Right forelimb (tissue), 1 donor: ENCODE measurements around the gene TPSAB1.
"Not testable (repeated sequence)": the region's sequence is repeated elsewhere in the genome, so short reads cannot be mapped to it uniquely, and the experiment has no call there.

Experiments
- DNase-seq: peaks from one replicate; pipeline ENCODE4 v3.0.0-alpha.2; 2018

The TPSAB1 gene

DNA sequence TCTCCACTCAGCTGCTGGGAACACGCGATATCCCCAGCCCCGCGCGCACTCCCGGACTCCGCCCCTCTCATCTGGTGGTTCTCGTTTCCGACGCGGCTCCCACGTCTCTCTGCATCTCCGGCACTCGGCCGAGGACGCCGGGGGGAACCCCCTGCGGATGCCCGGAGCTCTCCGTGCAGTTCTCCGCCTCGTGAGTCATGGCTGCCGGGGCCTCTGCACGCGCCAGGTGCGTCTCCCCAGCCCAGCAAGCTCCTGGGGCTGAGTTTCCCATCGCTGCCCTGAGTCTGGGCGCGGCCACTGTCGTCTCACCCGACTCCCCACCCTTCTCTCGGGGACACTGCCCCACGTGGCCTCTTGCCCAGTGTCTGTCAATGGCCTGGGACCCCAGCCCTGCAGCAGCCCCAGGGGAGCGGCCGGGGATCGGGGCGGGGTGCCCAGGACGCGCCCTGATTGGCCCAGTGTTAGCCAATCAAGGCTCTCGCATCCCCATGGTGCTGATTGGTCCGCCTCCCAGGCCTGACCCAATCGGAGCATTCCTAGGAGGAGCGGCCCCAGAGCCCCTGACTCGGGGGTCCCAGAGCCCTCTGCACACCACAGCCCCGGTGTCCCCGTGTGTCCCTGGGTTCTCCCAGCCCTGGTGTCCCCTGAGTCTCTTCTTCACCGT, 13.3 kb downstream of the TPSAB1 start:
- DNase-seq, result not testable (repeated sequence)

- DNase-seq, result not testable (repeated sequence)
These were observed 14.3 kb downstream of the TPSAB1 start for GRCh38 chr16:1254821-1255220.

DNA sequence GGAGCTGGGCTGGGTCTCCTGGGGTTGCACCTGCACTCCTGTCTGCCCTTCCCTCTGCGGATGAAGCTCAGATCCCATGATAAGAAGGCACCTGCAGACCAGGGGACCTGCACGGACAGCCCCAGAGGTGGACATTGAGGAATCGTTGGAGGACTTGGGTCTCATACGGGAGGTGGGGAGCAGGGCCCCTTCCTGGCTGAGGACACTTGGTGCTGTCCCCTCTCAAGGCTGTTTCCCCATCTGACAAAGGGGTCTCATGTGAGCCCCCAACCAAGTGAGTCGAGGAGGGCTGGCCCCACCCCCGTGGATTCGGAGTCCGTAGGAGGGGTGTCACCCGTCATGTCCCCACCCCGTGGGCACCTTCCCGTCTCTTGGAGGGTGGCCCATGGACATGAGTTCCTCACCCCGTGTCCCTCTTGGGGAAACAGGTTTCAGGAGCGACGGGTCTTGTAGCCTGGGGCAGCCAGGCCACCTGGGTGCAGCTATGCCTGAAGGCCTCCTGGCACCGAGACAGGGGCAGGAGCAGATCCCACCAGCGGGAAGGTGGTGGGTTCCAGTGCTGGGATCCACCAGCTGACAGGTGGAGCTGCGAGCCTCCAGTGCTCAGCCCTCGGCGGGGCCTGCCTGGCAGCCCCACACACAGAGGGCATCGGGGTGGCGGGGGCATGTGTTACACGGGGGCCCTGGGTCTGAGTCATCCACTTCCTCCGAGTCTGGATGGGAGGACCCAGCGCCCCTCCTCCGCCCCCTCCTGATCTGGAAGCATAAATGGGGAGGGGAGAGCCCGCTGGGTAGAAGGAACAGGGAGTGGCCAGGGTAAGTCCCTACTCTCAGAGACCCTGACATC, 15.0 kb downstream of the TPSAB1 start, which contains the start of gene TPSD1:
TSS of gene TPSD1 (plus strand) at position 794 of the 847 bp plus-strand sequence. CDS start 212 bp downstream, outside the sequence.
- DNase-seq, result not testable (repeated sequence)

DNA sequence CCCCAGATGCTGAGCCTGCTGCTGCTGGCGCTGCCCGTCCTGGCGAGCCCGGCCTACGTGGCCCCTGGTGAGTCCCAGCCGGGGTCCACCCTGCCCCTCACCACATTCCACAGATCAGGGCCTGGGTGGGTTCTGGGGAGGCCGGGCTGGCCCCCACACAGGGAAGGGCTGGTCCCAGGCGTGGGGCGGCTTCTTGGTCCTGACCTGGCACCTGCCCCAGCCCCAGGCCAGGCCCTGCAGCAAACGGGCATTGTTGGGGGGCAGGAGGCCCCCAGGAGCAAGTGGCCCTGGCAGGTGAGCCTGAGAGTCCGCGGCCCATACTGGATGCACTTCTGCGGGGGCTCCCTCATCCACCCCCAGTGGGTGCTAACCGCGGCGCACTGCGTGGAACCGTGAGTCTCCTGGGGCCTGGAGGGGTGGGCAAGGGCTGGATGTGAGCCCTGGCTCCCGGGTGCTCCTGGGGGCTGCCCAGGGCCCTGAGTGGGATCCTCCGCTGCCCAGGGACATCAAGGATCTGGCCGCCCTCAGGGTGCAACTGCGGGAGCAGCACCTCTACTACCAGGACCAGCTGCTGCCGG, 15.9 kb downstream of the TPSAB1 start:
- DNase-seq, result not testable (repeated sequence)

- no peak for DNase-seq
These were observed 16.4 kb downstream of the TPSAB1 start for GRCh38 chr16:1256874-1257322.

DNA sequence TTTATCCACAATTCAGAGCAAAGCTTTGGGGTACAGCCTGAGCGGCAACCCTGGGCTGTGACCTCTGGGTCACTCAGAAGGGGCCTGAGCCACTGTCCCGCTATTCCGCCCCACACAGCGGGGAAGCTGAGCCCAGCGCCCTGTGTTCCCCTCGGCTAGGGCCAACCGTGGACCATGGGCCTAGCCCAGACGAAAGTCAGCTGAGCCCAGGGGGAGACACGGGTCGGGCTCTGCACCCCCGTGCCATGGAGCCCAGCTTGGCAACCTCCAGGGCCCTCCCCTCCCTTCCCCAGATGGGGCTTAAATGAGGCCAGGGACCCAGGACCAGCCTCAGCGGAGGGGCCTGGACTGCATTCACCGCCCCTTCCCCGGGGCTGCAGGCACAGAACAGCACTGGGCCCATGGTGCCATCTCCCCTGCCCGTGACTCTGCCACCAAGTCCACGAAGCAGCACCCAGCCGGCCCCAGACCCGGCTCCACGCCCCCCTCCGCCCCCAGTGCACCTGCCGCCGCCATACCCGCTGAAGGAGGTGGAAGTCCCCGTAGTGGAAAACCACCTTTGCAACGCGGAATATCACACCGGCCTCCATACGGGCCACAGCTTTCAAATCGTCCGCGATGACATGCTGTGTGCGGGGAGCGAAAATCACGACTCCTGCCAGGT, 17.2 kb downstream of the TPSAB1 start:
- DNase-seq, result no peak

GRCh38 chr16:1258225-1258600, 17.7 kb downstream of the TPSAB1 start:
- DNase-seq, result no peak

GRCh38 chr16:1258906-1259759, 18.6 kb downstream of the TPSAB1 start:
- DNase-seq, result no peak

DNA sequence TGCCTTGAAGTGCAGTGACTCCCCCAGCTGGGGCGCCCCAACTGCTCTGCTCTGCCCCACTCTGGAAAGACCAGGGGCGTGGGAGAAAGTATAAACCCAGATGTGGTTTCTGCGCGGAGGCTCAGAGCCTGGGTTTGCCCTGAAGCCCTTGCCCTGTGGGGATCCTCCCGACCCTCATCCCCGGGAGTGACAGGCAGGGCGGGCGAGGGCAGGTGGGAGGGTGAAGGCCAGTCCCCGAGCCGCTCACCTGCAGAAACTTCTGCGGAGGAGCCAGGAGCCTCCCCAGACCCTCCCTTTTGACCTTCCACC, 19.2 kb downstream of the TPSAB1 start:
- DNase-seq, result no peak

DNA sequence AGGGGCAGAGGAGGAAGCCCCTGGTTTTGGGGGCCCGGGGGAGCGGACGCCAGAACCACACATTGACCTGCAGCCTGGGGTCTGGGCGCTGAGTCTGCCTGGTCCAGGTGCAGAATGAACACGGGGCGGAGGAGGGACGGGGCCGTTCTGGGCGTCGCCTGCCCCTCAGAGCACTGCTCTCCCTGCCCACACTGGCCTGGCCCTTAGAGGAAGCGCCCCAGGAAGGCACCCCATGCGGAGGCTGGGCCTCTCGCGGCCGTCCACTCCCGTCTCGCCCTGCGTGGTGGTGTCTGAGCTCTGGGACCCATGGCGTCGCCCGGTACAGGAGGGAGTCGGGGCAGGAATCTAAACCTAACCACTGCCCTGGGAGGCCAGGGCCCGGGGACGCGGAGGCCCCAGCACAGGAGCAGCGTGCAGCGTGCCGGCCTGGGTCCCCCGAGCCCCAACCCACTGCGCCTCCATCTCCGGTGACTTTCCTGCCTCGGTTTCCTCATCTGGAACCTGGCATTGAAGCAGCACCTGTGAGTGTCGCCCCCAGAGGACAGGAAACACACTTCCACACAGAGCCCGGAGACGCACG, 19.7 kb downstream of the TPSAB1 start:
- DNase-seq, result no peak

DNA sequence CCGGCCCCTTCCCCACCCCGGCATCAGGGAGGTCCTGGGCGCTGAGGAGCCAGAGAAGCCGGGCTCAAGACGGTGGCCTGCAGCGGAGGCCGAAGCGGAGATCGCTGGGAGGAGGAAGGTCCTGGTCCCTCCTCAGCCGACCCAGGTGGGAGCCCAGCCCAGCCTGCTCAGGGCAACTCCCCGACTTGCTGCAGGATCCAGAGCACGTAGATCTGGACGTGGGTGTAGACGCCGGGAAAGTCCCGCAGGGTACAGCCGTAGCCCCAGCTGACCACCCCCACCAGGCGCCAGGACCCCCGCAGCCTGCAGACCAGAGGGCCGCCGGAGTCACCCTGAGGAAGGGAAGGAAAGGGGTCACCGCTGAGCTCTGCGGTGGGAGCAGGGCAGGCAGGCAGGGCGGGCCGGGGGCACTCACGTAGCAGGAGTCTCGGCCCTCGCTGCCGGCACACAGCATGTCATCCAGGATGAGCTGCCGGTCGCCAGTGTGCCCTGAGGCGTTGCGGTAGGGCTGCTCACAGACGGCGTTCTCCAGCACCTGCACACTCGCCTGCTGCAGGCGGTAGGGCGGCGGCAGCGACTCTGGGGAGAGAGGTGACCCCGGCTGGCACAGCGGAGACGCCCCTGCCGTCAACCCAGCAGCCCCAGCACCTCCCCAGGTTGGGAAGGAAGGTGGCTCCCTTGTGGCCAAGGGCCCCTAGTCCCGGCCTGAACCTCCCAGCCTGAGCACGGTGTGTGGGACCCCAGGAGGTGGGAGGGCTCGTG, 20.8 kb downstream of the TPSAB1 start:
- no peak for DNase-seq

DNA sequence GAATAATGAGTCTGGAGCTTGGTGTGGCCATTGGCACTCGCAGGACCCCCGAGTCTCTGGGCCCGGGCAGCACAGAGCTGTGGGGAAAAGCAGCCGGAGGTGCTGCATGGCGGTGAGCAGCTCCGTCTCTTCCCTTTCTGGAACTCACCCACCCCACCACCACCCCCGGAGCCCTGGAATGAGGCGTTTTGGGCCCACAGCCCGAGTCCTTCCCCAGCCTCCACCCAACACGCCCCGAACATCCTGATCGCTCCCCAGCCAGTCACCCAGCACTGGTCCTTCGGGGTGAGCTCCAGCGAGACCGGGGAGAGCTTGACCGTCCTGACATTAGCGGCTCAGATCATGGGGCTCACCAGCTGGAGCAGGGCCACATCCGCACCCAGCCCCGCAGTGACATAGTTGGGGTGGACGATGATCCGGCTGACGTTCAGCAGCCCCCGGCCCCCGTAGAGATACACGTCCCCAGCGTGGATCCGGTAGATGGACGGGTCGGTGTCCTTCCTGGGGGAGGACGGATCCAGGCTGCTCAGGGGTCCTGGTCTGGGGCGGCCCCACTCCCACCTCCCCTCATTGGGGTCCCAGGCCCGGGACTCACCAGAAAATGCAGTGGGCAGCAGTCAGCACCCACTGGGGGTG, 21.8 kb downstream of the TPSAB1 start:
- no peak for DNase-seq

GRCh38 chr16:1262846-1263221, 22.3 kb downstream of the TPSAB1 start:
- no peak for DNase-seq

DNA sequence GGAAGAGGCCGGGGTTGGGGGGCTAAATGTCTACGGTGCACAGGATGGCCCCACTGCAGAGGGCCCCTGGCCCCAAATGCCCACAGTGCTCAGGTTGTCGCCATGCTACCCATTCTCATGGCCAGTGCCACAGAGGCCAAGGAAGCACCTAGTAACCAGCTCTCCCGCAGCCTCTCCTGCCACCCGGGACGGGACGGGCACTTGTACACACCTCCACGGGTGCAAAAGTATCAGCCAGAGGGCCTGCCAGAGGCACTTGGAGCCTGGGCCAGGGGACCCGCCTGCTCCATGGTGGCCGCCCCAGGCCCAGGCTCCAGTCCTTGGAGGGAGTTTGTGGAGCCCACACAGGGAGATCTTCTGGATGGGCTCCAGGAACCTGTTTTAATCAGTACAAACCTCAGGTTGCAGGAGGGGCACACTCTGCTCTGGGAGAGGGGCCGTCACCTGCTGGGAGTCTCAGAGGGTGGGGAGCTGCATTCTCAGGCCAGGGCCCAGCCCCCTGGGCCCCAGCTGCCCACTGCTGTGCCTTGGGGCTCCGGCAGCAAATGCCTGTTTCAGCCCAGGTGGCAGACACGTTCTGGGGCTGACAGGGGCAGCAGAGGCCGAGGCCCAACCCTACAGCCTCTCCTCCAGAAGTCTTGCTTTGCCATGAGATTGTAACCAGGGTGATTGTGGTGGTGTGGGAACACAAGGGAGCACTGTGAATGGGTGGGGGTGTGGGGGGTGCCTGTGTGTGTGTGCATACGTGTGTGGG, 23.3 kb downstream of the TPSAB1 start:
- no peak for DNase-seq

- DNase-seq, result no peak
These were observed 24.0 kb downstream of the TPSAB1 start for GRCh38 chr16:1264345-1265089.

GRCh38 chr16:1265090-1265630, 24.7 kb downstream of the TPSAB1 start:
- DNase-seq, result no peak

DNA sequence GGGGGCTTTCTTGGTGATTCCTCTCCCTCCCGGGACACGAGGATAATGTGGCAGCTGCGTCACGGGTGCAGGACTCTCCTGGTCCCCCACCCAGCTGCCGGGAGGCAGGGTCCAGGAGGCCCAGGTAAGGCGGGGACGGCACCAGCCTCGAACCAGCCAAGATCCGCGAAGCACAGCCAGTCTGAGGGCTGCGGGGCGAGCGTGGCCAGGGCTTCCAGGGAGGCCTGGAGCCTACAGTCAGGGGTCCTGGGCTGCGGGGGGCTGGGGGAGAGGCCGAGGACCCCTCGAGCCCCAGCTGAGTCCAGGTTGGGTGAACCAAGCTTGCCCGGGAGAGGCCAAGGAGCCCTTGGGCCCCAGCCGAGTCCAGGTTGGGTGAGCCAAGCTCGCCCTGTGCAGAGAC, 25.3 kb downstream of the TPSAB1 start:
- no peak for DNase-seq

DNA sequence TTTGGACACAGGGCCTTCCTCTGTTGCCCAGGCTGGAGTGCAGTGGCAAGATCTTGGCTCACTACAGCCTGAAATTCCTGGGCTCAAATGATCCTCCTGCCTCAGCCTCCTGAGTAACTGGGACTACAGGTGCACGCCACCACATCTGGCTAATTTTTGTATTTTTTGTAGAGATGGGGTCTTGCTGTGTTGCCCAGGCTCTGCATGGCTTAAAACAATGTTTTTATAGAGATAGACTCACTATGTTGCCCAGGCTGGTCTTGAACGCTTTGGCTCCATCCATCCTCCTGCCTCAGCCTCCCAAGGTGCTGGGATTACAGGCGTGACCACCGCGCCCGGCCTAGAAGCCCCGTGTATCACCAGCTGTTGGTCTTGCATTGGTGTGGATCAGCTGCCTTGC, 28.9 kb downstream of the TPSAB1 start:
- not testable (repeated sequence) for DNase-seq

DNA sequence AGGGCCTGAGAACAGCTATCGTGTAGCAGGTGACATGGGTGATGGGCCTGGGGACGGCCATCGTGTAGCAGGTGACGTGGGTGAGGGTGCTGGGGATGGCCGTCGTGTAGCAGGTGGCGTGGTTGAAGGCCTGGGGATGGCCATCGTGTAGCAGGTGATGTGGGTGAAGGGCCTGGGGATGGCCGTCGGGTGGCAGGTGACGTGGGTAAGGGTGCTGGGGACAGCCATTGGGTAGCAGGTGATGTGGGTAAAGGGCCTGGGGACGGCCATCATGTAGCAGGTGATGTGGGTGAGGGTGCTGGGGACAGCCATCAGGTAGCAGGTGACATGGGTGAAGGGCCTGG, 30.8 kb downstream of the TPSAB1 start:
- DNase-seq, result no peak
